Activated CD4-positive, alpha-beta T cell treated with anti-CD3 and anti-CD28 coated beads, Interleukin-2, amount 10 ng/mL, durations not matched to agents 7 days and 5 days (primary cell): ENCODE measurements around the gene MT1HL1. TPM values are rescaled to one million over a fixed set of nuclear protein-coding genes. Genes with fewer than 3 reads are reported as not detected.

Source experiments
- total RNA-seq, 2 experiments: library from RNA; stranded (reverse); gene quantifications; one replicate each; pipeline ENCODE4 v1.2.3, GENCODE V29; 2021

MT1HL1 gene
- total RNA-seq, 2 experiments from 2014 or later: not detected

Other genes starting within 250 kb of the MT1HL1 start
- 10 to 100 TPM; 41.1 to 42.5 TPM for gene MTR, start 209.1 kb downstream of the MT1HL1 start, total RNA-seq
- gene RYR2, start 37.7 kb upstream of the MT1HL1 start, total RNA-seq: not detected